ENCODE measurements around the gene HAUS8.
"Not testable (repeated sequence)": the region's sequence is repeated elsewhere in the genome, so short reads cannot be mapped to it uniquely, and the experiment has no call there.

HAUS8 gene, protein sequence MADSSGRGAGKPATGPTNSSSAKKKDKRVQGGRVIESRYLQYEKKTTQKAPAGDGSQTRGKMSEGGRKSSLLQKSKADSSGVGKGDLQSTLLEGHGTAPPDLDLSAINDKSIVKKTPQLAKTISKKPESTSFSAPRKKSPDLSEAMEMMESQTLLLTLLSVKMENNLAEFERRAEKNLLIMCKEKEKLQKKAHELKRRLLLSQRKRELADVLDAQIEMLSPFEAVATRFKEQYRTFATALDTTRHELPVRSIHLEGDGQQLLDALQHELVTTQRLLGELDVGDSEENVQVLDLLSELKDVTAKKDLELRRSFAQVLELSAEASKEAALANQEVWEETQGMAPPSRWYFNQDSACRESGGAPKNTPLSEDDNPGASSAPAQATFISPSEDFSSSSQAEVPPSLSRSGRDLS

DNA sequence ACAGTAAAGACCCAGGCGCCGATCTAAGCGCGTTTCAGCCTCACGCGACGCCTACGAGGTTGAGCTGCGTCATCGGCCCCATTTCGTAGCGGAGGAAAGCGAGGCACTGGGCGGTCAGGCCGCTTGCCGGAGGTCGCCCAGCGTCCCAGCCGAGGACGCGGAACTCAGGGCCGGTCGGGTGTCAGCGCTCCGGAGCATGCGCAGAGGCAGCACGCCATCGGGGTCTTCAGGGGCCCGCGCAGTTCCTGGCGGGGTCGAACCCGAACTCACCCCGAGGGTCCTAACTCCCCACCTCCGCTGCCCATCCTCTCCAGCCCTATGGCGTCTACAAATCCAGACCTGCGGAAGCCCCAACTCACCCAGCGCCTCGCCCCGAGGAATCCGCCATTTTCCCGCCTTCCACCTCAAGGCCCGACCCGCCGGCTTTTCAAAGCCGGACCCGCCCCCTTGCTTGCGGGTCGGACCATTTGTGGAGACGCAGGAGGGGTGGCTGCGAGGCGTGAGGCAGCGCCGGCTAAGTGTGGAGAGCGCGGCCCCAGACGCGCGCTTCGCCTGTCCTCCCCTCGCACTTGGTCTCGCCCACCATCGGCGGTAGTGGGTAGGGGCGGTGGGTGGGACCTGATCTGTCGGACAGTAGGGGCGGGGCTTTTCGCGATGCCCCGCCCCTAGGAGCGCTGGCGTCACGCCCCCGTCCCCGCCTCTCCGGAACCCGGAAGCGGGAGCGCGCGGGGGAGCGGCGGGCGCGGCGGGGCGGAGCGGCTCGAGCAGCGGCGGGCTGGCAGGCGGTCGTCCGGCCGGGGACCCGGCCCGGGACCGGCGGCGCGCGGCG is at the start of gene HAUS8, which contains the start of gene MYO9B:
Gene HAUS8, minus strand, starts transcription at position 418 of the 829 bp plus-strand sequence. Its CDS starts 30 bp downstream, at position 388.
Gene MYO9B, plus strand, starts transcription at position 743 of the 829 bp plus-strand sequence. CDS start 25,941 bp downstream, outside the sequence.
- peak; percentile 99 for DNase-seq (ENCODE audit: low read depth in 2 of 2)

DNA sequence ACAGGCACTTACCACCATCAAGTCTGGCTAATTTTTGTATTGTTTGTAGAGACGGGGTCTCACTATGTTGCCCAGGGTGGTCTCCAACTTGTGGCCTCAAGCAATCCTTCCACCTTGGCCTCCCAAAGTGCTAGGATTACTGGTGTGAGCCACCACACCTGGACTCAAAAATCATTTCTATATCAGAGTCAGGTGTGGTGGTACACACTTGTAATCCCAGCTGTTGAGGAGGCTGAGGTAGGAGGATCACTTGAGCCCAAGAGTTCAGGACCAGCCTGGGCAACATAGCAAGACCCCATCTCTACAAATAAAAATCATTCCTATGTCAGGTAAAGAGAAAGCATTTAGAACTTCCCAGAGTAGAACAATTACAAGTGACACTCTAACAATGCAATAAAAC is 48.8 kb upstream of the HAUS8 start:
- no peak for DNase-seq (ENCODE audit: low read depth in 2 of 2)

DNA sequence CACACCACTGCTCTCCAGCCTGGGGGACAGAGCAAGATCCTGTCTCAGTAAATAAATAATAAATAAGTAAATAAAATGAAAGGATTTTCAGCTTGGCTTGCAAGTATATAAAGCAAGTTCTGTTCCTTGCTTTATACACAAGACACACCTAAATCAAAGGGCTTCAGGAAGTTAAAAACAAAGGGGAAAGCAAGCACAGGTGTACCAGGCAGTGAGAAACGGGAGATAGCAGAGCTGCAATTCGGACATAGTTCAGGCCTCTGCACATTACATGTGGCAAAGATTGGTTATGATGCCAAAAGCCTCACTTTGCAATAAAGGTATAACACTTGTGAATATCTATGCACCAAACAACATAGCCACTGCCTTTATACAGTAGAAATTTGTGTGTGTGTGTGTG is 47.8 kb upstream of the HAUS8 start:
- DNase-seq (ENCODE audit: low read depth in 2 of 2): no peak

DNA sequence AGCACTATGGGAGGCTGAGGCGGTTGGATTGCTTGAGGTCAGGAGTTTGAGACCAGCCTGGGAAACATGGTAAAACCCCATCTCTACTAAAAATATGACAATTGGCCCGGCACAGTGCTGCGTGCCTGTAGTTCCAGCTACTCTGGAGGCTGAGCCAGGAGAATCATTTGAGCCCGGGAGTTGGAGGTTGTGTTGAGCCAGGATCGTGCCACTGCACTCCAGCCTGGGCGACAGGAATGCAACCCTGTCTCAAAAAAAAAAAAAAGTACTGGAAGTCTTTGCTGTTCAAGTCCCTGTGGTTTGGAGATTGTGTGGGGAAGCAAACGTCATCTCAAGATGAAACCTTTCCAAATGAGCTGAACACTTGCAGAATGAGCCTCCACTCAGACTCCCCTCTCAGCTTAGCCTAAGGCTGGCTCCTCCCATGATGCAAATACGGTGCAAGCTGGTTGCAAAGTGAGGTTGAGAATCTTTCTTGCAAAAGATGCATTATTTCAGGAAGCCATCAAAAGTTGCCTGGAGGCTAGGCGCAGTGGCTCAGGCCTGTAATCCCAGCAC is 46.6 kb upstream of the HAUS8 start:
- DNase-seq (ENCODE audit: low read depth in 2 of 2): no peak

DNA sequence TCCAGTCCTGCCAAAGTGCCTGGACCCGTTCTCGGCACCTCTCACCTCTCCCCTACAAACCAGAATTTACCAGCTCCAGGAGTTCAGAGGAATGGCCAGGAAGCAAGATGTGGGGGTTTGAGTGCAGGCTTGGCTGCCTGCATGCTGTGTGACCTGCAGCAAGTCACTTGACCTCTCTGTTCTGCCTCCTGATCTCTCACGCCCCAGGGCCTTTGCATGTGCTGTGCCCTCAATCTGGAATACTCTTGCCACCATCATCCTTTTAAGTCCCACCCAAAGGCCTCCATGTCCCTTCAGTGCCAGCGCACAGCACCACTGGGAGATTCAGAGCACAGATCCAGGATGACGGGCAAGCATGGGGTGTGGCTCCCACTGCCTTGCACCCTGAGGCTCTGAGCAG is 43.7 kb upstream of the HAUS8 start:
- no peak for DNase-seq (ENCODE audit: low read depth in 2 of 2)

DNA sequence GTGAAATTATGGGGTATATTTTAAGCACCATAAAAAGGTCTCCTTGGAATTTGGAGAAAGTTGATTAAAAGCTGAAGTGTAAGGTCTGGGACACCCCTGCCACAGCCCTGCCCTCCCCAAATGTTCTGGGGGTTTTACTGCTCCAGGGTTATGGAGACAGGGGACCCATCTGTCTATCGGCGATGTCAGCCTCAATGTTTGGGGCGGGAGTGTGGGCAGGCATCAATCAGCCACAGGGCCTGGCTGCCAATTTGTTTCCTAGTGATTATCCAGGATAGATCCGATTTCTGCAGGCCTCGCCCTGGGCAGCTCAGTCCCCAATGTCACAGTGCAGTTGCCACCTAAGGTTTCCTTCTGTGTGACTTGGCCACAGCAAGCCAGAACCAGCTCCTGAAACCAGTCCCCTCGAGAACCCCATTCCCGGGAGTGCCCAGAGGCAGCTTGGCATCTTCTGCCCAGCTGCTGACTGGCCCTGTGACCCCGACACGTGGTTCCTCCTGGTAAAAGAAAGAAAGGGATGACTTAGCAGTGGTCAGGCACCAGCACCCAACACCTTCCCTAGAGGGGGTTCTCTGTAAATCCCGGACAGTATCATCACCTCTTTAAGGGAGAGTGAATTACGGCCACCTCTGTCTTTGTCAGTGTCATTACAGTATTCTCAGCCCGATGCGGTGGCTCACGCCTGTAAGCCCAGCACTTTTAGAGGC is 41.9 kb upstream of the HAUS8 start:
- no peak for DNase-seq (ENCODE audit: low read depth in 2 of 2)

DNA sequence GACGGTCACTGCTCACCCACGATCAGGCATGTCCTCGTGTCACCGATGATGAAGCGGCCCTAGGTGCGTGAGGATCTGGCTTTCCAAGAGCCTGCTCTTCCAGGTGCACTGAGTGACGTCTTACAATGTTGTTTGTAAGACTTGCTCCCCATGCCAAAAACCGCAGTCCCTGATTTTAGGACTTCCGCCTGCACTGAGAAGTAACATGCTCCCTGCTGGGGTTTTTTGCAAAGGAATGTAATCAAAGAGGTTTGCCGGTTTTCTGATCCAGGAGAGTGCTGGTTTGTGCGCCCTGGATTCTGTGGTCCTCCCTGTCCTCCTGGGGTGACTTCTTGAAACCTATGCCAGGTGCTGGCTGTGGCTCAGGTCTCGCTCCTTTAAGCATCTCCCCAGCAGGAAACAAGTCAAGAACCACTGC is 39.2 kb upstream of the HAUS8 start:
- no peak for DNase-seq (ENCODE audit: low read depth in 2 of 2)

DNA sequence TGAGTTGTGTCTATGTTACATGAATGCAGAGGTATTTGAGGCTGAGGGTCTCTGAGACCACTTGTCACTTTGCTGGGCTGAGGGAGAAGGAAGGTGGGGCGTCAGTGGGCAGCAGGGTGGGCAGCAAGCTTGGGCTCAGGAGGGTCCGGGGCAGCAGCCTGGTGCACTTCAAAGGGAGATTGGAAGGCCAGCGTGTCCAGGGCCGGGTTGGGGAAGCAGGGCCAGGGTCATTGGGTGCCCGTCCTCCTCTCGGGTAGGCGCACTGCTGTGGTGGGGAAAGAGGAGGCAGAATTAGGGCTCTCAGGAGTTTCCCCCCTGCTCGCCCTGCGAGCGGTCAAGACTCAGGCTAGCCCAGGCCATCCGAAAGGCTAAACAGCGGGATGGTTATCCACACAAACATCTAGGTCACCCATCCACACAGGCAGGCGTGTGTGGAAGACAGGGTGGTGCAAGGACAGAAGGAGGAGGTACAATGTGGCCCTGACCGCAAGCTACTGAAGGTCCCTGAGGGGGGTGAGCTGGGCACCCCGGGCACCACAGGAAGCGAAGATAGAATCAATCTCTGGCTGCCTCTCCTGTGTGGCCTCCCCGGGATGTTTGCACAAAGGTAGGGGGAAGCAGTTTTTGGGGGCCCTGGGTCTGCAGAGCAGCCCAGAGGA is 38.0 kb upstream of the HAUS8 start:
- no peak for DNase-seq (ENCODE audit: low read depth in 2 of 2)

DNA sequence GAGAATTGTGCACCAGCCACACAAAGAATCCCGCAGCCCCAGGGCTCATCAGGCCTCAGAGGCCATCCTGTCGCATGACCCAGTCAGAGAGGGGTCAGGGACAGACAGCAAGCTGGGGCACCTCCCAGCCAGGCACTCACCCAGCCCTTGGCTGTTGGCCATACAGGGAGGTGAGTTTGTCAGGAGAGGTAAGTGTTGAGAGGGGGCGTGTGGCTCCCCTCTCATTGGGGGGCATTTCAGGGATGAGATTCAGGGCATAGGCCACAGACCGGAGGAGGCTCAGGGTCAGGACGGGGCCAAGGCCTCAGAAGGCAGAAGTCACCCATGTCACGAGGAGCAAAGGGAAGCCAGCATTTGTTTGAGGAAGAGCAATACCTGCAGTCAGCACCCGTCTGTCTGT is 37.4 kb upstream of the HAUS8 start:
- no peak for DNase-seq (ENCODE audit: low read depth in 2 of 2)

DNA sequence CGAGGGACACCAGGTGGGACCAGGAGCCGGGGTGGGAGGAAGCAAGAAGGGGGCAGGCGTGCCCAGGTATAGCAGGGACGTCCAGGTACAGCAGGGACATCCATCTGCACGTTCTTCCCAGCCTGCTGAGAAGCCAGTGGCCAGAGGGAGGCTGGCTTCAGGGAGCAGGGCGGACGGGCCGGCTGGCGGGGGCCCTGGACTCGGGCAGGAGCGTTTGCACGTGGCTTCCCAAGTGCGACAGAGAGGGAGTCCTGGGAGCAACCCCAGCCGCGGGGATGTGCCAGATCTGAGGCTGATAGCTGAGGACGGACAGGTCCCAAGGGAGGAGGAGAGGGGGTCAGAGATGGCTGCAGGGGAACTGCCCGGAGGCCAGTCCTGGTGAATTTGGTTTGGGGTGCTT is 37.0 kb upstream of the HAUS8 start:
- no peak for DNase-seq (ENCODE audit: low read depth in 2 of 2)

DNA sequence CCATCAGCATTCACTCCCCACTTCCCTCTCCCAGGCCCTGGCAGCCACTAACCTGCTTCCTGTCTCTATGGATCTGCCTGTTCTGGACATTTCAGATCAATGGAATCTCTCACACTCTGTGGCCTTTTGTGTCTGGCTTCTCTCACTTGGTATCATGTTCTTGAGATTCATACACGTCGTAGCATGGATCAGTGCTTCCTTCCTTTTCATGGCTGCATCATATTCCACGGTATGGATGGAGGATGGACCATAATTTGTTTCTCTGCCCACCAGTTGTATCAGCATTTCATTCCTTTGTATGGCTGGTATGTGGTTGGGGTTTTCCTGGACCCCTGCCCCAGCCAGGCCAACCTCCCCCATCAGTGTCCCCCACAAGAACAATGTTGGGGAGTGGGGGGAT is 36.5 kb upstream of the HAUS8 start:
- no peak for DNase-seq (ENCODE audit: low read depth in 2 of 2)

DNA sequence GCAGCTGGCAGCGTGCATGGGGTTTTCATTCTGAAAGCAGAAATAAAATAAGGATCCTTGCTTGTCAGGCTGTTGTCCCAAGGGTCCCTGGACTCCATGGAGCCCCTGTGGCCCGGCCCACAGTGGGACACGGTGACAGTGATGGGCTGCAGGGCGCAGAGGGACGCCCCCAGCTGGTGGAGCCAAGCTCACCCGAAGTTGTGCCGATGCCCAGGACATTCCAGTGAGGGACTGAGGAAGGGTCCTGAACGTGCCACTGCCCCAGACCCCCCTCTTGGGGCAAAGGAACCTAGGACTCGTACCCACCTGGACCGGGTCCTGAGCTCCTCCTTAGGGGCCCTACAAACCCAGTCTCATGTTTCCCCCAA is 35.3 kb upstream of the HAUS8 start:
- no peak for DNase-seq (ENCODE audit: low read depth in 2 of 2)

DNA sequence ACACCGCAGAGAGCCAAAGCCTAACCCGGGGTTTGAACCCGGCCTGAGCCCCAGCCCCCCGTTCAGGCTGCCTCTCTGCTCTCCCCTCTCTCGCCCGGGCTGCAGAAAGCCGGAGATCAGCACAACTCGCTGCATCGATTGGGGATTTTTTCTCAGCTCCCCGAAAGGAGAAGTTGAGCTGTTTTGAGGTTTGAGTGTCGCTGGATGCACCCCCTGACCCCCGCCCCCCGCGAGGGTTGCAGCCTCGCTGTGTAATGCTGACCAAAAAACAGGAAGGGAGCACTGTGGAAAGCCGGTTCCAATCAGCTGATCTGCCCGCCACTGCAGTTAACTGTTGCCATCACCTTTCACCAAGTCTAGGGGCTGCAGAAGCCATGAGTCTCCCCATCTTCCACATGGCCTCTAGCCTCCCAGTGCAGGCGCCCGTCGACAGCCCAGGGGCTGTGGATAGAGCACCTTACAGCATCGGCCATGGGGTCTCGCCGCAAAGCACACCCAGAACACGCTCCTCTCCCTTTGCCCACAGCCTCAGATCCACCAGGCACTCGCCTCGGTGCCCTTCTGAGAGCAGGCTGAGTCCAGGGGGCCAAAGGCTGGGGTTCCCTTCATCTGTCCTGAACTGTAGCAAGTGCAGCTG is 34.8 kb upstream of the HAUS8 start:
- DNase-seq (ENCODE audit: low read depth in 2 of 2): no peak

DNA sequence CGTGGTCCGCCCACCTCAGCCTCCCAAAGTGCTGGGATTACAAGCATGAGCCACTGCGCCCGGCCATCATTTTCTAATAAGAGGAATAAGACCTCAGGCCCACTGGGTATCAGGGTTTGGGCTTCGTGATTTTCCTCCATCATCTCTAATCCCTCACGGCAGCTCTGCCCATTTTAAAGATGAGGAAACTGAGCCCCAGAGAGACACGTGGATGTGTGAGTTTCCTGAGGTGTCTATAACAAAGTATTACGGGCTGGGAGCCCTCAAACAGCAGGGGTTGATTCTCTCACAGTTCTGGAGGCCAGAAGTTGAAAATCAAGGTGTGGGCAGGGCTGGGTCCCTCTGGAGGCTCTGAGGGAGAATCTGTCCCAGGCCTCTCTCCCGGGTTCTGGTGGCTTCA is 34.0 kb upstream of the HAUS8 start:
- no peak for DNase-seq (ENCODE audit: low read depth in 2 of 2)

DNA sequence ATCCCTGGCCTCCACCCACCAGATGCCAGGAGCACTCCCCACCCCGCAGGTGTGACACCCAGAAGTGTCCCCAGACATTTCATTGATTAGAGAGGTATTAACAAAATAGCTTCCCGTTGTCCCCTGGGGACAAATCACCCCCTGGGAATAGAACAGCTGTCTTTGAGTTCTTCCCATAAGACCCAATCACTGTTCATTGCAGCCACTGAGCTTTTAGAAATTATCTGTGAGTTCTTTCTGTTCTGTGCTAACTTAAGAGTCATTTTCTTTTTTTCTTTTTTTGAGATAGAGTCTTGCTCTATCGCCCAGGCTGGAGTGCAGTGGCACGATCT is 33.2 kb upstream of the HAUS8 start:
- no peak for DNase-seq (ENCODE audit: low read depth in 2 of 2)

DNA sequence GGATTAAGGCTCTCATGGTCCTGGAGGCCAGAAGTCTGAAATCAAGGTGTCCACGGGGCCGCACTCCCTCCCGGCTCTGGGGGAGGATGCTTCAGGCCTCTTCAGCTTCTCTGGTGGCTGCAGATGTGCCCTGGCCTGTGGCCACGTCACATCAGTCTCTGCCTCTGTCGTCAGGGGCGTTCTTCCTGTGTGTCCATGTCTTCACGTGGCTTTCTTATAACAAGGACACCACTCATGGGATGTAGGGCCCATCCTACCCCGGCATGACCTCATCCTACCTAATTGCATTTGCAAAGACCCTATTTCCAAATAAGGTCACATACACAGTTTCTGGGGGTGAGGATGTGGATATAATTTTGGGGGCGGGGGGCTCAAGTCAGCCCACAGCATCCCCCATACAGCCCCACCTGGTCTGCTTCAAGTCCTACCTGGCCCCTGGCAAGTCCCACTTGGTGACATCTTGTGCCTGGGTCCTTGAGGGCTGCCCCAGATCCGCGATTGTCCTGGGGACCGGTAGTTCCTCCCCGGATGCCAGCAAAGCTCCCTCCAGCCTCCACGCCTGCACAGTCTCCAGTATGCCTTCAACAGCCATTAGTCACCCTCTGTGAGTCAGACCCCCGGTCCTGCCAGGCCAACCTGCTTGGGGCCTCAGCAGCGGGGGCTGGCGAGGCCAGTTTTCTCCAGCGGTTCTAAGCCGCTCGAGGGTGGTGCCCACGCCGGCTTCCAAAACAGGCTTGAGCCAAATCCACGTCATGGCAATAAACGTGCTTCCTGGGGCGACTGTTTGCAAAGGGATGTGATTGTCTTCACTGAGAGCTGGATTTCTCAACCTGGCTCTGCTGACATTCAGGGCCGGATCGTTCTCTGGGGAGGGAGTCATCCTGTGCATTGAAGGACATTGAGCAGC is 32.5 kb upstream of the HAUS8 start:
- DNase-seq (ENCODE audit: low read depth in 2 of 2): peak; percentile 83 to 87

DNA sequence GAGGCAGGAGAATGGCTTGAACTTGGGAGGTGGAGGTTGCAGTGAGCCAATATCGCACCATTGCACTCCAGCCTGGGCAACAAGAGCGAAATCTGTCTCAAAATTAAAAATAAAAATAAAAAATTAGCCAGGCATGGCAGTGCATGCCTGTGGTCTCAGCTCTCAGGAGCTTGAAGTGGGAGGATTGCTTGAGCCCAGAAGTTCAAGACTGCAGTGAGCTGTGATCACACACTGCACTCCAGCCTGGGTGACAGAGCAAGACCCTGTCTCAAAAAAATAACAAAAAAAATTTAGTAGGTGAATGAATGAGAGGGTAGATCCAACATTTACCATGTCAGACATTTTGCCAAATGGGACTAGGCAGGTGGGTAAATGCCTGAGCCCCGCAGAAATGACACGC is 31.7 kb upstream of the HAUS8 start:
- DNase-seq (ENCODE audit: low read depth in 2 of 2): not testable (repeated sequence)

DNA sequence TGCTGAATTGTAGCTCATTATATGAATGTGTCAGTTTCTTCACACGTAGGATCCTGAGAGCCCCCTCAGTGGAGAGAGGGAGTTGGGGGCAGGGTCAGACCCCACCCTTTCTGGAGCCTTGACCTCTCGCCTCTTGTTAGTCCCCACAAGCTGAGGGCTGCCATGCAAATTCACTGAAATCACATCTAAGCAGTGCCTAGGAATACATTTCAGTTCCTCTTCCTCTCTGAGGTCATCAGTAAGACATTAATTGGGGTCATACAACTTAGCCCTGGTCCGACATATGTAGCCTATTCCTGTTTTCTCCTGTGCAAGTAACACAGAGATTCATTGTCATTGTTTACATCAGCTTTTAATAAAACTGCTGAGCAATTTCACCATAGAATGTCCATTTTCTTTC is 30.3 kb upstream of the HAUS8 start:
- DNase-seq (ENCODE audit: low read depth in 2 of 2): no peak

DNA sequence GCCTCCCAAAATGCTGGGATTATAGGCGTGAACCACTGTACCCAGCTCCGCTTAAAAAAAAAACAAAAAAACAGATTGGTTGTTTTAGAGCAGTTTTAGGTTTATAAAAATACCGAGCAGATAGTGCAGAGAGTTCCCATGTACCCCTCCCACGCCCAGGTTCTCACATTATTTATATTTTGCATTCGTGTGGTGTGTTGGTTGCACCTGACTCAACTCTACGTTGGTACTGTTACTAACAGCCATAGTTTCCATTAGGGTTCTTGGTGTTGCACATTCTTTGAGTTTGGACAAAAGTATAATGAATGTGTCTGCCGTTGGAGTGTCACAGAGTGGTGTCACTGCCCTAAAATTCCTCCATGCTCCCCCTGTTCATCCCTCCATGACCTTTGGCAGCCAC is 29.4 kb upstream of the HAUS8 start:
- no peak for DNase-seq (ENCODE audit: low read depth in 2 of 2)

DNA sequence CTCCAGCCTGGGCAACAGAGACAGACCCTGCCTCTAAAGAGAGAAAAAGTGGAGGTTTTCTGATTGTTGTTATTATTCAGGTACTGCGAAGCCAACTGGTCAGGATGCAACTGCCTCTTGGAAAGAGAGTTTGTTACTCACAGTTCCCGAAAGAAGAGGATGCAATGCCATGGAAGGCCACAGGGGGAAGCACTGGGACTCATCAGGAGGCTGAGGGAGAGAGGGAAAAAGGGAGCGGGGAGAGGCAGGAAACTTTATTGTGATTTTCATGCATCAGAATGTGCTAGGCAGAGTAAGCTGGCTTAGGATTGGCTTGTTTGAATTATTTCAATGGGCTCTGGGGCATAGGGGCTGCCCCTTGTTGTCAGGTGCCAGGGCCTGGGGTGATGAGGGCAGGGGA is 27.9 kb upstream of the HAUS8 start:
- no peak for DNase-seq (ENCODE audit: low read depth in 2 of 2)
